ENCODE data around the gene ANKK1.

Gene ANKK1

DNA sequence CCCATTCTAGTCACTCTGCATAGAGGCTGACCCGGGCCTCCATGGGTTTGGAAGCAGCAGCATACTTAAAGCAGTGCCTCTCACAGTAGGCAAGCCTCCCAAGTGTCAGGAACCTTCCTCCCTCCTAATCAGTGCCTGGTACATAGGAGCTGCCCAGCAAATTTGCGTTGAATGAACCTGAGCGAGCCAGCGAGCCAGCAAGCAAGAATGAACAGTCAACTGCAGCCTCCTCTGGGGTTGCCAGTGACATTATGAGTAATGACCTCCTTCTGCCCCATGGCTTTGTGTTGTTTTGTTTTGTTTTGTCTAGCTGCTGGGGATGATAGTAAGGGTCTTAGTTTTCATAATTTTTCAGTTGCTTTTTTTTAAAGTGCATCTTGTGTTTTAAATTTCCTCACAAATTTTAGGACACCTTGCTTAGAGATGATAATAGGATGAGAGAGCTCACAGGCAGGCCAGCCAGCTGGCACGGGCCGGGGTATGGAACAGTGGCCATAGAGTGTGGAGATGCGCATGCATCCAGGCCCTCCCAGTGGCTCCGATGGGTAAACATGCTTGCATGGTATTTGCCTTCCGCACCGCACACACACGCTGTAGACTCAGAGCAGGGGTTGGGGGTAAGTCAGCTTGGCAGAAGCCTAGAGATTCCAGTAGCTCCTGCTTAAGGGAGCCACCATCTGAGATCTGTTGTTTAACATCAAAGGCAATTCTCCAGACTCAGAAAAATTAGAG lies 37.1 kb upstream of the ANKK1 start:
- no peak for DNase-seq (ENCODE audit: extremely low read depth, low read depth)
- TF ChIP-seq, protein P1, sequence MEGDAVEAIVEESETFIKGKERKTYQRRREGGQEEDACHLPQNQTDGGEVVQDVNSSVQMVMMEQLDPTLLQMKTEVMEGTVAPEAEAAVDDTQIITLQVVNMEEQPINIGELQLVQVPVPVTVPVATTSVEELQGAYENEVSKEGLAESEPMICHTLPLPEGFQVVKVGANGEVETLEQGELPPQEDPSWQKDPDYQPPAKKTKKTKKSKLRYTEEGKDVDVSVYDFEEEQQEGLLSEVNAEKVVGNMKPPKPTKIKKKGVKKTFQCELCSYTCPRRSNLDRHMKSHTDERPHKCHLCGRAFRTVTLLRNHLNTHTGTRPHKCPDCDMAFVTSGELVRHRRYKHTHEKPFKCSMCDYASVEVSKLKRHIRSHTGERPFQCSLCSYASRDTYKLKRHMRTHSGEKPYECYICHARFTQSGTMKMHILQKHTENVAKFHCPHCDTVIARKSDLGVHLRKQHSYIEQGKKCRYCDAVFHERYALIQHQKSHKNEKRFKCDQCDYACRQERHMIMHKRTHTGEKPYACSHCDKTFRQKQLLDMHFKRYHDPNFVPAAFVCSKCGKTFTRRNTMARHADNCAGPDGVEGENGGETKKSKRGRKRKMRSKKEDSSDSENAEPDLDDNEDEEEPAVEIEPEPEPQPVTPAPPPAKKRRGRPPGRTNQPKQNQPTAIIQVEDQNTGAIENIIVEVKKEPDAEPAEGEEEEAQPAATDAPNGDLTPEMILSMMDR (IDR thresholded peaks at IDR 0.05; ENCODE audit: low read depth, low read length, missing control alignments) = no peak
- no peak overlapping the region for H3K4me3 ChIP-seq (replicated peaks; ENCODE audit: low read depth, low read length)

DNA sequence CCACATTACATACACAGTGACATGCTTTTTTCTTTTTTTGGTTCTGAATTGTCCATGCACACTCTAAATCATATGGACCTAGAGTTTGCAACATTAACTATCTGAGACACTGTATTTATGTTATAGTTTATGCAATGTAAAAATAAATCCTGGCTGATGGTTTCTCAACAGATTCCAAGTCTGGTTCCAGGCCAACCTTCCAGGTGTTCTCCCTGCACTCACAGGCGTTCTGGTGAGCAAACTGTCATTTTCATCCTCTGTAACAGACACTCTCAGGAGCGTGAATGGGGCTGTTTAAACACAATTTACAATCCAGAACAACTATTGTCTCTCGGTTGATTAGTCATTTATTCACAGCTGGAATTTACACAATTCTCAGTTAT lies 36.5 kb upstream of the ANKK1 start:
- TF ChIP-seq, protein P1 (IDR thresholded peaks at IDR 0.05; ENCODE audit: low read depth, low read length, missing control alignments) = no peak
- no peak for DNase-seq (ENCODE audit: extremely low read depth, low read depth)

DNA sequence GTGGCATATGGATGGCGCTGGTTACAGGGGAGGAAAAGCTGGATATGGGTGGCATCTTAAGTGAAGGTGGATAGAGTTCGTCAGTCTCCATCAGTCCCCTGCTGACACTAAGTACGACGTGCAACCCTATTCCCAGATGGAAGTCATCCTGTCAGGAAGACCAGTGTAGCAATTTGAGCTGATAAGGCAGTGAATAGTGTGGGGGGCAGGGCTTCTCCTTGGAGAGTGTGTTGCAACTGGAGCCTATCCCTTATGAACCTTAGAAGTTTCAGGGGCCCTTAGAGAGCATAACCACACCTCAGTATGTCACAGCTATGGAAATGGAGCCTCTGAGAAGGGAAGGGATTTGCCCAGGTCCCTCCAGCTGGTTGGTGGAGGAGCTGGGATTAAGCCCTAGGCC lies 36.1 kb upstream of the ANKK1 start:
- H3K4me3 ChIP-seq (replicated peaks; ENCODE audit: low read depth, low read length) = no peak overlapping the region
- TF ChIP-seq, protein P1 (IDR thresholded peaks at IDR 0.05; ENCODE audit: low read depth, low read length, missing control alignments) = no peak
- no peak for DNase-seq (ENCODE audit: extremely low read depth, low read depth)

More for the DNA sequence above, 36.5 kb upstream of the ANKK1 start:
- H3K4me3 ChIP-seq (replicated peaks; ENCODE audit: low read depth, low read length) = no peak overlapping the region

DNA sequence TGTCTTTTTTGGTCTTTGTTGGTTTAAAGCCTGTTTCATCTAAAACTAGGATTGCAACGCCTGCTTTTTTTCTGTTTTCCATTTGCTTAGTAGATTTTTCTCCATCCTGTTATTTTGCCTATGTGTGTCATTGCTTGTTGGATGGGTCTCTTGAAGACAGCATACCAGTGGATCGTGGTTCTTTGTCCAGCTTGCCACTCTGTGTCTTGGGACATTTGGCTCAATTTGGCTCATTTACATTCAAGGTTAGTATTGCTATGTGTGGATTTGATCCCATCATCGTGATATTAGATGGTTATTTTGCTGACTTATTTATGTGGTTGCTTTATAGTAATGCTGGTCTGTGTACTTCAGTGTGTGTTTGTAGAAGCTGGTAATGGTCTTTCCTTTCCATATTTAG lies 31.4 kb upstream of the ANKK1 start:
- TF ChIP-seq, protein P1 (IDR thresholded peaks at IDR 0.05; ENCODE audit: low read depth, low read length, missing control alignments) = no peak
- H3K4me3 ChIP-seq (replicated peaks; ENCODE audit: low read depth, low read length) = no peak overlapping the region
- no peak for DNase-seq (ENCODE audit: extremely low read depth, low read depth)

DNA sequence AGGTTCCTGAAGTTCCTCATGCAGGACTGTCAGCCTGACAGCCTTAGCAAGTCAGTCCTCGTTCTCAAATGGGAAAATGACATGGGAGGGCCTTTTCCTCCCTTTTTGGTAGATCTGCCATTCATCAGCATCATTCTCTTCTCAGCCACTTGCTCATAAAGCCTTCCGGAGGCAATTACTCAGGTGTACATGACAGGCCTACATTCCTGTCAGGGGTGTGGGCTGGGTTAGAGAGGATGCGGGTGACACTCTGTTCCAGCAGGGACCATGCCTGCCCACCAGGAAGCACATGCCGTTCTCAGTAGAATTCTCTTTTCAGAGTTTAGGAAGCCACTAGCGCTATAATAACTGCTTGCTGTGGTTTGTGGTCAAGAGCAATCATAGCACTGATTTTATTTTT lies 24.2 kb upstream of the ANKK1 start:
- H3K4me3 ChIP-seq (replicated peaks; ENCODE audit: low read depth, low read length) = no peak overlapping the region
- DNase-seq (ENCODE audit: extremely low read depth, low read depth) = no peak
- TF ChIP-seq, protein P1 (IDR thresholded peaks at IDR 0.05; ENCODE audit: low read depth, low read length, missing control alignments) = no peak

DNA sequence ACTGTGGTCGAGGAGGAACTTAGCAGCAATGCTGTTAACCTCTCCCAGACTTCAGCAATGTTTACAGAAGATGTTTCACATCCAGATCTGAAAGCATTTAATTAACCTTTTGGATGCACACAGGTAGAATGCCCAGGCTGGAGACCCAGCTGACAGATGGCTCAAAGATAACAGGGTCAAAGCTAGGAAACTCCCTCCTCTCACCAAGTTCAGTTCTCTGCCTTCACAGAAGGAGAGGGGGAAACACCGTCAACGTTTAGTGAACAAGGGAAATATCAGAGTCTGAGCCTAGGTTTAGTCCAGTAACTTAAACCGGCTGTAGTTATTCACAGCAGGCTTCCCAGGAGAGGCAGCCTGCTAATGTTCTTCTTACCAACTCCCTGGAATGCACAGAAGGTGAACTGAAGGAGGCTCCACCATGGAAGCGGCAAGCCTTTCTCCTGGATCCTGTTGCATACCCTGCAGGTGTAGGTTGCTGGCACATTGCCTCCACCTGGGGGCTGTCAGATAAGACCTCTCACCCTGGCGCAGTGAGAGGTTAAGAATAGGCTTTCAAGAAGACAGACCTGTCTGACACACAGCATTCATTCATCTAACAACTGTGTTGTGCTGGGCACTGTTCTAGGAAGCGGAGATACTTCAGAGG lies 23.5 kb upstream of the ANKK1 start:
- no peak overlapping the region for H3K4me3 ChIP-seq (replicated peaks; ENCODE audit: low read depth, low read length)
- DNase-seq (ENCODE audit: extremely low read depth, low read depth) = no peak
- TF ChIP-seq, protein P1 (IDR thresholded peaks at IDR 0.05; ENCODE audit: low read depth, low read length, missing control alignments) = no peak
